Mesenteric fat pad (tissue), 1 donor: ENCODE results near the gene EFCAB6. TPM values are rescaled to one million over a fixed set of nuclear protein-coding genes. Genes with fewer than 3 reads are reported as not detected.
A peak's percentile ranks its signal among the peaks of the same experiment; 100 is the strongest.

Source experiments
- DNase-seq: peaks from one replicate; pipeline ENCODE4 v3.0.0-alpha.2; 2020; ENCODE audit warnings: low spot score
- long read RNA-seq: library from polyadenylated mRNA; unstranded; transcript quantifications from one replicate; pipeline ENCODE4 v2.0.0, GENCODE V29; 2020
- total RNA-seq: library from RNA; stranded (reverse); fragmentation: NEBNext Ultra II Directional; extraction: Animal tissue kit (Norgen Biotek cat#: 25700); gene quantifications from one replicate; pipeline ENCODE4 v1.2.1, GENCODE V29; 2021
- donor health status: DM: yes; HTN: yes; CAD: no.

The EFCAB6 gene, protein sequence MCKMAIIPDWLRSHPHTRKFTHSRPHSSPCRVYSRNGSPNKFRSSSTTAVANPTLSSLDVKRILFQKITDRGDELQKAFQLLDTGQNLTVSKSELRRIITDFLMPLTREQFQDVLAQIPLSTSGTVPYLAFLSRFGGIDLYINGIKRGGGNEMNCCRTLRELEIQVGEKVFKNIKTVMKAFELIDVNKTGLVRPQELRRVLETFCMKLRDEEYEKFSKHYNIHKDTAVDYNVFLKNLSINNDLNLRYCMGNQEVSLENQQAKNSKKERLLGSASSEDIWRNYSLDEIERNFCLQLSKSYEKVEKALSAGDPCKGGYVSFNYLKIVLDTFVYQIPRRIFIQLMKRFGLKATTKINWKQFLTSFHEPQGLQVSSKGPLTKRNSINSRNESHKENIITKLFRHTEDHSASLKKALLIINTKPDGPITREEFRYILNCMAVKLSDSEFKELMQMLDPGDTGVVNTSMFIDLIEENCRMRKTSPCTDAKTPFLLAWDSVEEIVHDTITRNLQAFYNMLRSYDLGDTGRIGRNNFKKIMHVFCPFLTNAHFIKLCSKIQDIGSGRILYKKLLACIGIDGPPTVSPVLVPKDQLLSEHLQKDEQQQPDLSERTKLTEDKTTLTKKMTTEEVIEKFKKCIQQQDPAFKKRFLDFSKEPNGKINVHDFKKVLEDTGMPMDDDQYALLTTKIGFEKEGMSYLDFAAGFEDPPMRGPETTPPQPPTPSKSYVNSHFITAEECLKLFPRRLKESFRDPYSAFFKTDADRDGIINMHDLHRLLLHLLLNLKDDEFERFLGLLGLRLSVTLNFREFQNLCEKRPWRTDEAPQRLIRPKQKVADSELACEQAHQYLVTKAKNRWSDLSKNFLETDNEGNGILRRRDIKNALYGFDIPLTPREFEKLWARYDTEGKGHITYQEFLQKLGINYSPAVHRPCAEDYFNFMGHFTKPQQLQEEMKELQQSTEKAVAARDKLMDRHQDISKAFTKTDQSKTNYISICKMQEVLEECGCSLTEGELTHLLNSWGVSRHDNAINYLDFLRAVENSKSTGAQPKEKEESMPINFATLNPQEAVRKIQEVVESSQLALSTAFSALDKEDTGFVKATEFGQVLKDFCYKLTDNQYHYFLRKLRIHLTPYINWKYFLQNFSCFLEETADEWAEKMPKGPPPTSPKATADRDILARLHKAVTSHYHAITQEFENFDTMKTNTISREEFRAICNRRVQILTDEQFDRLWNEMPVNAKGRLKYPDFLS (N-terminal part only)
- 1.3 TPM for total RNA-seq
- long read RNA-seq, partial matches to known transcripts = 0 of 2 reads
- long read RNA-seq, other reads (novel, unspliced or antisense) = 2 of 2 reads

DNA sequence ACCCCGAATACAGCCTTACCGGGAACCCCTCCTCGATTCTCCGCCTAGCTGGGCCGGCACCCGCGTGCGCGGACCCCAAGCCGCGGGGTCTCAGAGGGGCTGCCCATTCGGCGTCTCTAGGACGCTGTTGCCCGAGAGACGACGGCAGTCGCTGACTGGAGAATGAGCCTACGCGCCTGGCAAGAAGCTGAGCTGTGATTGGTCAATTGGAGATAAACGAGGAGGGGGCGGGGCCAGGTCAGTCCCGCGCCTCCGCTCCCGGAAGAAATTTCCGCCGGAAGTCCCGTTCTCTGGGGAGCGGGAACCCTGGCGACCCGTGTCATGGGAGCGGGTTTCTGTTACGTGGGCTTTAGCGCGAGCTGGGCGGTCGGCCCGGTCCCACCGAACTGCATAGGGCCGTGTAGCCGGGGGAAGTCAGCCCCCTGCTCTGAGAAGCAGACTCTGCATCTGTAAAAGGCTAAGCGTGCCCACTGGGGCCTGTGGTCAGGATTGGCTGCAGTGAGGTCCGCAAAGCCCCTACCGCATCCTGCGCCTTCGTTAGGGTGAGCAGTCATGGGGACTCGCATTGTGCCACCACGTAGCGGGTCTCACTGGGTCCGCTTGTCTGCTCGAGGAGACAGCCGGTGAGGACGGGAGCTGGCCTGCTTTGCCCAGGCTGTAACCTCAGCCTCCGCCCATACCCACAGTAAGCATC lies at the start of gene EFCAB6:
TSS of gene EFCAB6 (minus strand) at position 157 of the 694 bp plus-strand sequence. CDS start 29,987 bp downstream, outside the sequence.
- peak; percentile 96 for DNase-seq

DNA sequence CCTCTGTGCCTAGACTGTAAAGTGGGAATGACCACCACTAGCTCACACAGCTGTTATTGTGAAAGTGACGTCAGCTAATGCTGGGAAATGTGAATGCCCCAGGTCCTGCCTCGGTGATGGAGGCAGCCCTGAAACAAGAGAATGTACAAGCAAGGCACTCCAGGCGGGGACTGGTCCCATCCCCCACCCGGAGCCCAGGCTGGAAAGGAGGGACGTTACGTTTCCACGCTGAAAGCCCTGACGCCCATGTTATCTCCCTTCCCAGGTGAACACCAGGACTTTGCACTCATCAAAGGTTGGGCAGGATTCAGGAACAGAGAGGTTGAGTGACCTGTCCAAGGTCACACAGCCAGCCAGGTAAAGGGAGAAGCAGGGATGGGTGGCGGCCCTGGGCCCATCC lies 49.4 kb upstream of the EFCAB6 start:
- peak; percentile 87 for DNase-seq

DNA sequence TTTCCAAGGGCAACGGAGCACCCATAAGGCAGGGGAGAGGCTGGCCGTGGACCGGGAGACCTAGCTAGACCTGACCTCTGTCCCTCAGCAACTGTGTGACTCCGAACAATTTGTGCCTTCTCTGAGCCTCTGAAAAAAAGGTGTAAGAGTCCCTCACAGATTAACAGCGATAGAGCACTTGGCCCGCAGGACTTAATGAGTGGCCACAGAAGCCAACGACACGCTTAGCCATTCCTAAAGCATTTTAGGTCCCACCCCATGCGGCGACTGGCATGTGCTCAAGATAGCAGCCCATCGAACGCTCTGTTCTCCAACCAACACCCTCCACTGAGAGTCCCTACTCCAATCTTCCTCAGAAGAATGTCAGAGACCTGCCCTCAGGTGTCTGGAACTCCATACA lies 48.7 kb upstream of the EFCAB6 start:
- DNase-seq = peak; percentile 39

DNA sequence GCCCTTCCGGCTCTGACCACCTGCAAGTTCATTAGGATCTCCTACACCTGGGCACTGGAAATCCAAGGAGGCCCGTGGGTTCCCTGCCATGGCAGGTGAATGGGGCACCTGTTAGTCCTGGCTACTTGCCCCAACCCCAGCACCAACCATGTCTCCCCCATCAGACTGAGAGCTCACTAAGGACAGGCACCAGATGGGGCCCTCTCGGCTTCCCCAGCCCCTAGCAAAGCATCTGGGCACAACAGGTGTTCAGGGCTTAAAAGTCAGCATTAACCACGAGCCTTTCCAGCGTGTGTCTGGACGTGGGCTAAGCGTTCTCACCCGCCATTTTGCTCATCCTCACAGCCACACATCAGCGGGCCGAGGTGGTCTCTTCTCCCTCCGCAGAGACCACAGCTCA lies 48.0 kb upstream of the EFCAB6 start:
- peak; percentile 59 for DNase-seq

DNA sequence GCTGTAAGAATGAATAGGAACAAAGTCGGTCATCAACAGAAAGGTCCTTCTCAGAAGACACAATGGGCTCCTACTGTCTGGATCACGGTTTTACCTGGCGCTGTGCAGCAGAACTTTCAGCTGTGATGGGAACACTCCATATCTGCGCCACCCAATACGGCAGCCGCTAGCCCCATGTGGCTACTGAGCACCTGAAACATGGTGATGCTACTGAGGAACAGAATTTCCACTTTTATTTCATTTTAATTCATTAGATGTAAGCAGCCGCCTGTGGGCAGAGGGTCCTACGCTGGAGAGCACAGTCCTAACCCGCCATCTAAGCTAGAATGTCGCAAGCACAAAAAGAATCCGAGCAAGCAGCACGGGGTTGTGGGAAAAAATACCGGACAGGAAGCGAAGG lies 47.5 kb upstream of the EFCAB6 start:
- peak; percentile 64 for DNase-seq

DNA sequence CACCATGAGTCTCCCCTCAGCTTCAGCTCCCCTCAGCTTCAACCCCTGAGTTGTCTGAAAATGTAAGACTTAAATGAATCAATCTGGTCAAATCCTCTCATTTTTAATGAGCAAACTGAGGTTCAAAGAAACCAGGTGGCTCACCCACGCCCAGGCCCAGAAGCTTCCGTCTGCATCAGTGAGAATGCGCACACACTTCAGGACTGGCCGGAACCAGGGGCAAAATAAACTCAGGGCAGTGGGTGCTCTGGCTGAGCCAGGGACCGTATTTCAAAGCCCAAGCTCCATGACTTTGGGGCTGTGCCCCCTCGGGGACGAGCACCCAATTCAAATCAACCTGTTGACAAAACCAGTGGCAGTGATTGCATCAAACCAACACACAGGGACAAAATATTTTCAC lies 47.1 kb upstream of the EFCAB6 start:
- DNase-seq = peak; percentile 59

DNA sequence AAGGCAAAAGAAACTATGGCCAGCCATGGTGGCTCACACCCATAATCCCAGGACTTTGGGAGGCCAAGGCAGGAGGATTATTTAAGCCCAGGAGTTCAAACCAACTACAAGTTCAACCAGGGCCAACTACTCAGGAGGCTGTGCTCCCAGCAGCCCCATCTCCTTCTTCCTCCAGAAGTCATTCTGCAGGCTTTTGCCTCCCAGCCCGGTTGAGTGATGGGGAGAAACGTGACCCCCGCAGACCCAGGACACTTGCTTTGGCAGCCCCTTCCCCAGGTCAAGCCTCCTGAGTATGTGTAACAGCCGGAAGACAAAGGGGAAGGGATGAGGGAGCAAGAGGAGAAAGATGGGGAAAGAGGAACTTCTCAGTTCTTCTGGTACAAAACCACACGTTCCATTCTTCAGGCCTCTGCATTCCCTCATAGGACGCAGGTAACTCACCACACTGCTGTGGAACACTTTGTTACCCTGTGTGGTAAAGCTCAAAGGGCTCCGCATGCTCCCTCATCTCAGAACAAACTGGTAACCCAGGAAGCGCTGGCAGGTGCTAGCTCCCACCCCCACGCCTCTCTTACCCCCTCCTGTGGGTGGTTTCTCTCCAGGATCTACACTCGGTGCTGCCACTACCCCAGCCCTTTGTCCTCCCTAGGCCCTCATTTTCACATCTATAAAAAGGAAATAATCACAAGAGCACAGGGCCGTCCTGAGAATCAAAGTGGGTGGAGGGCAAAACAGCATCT lies 46.2 kb upstream of the EFCAB6 start:
- DNase-seq = peak; percentile 57

DNA sequence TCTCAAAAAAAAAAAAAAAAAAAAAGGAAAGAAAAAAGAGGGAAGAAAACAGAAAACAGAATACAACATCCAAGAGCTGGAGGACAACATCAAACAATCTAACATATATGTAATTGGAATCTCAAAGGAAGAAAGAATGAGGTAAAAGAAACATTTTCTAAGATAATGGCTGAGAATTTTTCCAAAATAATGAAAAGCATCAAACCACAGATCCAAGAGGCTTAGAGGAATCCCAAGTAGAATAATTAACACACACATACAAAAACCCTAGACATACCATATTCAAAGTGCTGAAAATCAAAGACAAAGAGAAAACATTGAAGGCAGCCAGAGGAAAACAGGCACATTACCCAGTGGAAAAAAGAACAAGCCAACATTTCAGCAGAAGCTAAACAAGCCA lies 45.3 kb upstream of the EFCAB6 start:
- no peak for DNase-seq

DNA sequence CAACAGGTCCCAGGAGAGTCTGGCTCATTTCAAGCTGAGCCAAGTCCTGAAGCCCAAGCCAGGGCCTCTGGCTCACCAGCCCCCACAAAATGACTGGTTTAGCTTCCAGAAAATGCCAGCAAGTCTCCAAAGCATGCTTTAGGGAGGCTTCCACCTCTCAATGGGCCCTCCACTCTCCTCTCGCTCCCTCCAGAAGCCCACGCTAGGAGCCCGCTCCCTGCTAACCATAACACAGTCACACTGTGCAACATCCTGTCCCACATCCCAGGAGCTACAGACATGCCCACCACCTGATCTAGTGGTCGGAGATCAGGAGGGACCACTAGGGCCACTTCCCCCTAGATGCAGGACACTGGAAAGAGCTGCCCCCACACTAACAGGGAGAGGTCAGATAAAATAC lies 43.3 kb upstream of the EFCAB6 start:
- DNase-seq = peak; percentile 69

DNA sequence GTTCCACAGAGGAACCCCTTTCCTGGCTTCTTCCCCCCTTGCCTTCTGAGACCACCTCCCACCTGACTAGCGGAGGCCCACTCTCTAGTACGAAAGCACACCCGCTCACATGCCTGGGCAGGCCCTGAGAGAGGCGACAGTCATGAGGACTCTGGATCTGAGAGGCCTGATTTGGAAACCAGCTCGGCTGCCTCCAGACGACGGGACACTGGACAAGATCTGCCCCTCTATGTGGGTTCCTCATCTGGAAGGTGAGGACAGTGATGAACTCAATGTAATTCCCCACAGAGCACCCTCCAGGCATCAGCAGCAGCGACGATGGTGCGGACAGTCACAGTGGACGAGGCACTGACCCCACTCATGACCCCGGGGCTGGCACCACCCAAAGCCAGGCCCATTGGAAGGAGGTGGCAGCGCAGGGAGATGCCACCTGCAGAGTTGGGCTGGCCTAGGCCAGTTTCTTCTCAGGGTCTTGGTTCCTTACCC lies 42.7 kb upstream of the EFCAB6 start:
- peak; percentile 77 for DNase-seq

DNA sequence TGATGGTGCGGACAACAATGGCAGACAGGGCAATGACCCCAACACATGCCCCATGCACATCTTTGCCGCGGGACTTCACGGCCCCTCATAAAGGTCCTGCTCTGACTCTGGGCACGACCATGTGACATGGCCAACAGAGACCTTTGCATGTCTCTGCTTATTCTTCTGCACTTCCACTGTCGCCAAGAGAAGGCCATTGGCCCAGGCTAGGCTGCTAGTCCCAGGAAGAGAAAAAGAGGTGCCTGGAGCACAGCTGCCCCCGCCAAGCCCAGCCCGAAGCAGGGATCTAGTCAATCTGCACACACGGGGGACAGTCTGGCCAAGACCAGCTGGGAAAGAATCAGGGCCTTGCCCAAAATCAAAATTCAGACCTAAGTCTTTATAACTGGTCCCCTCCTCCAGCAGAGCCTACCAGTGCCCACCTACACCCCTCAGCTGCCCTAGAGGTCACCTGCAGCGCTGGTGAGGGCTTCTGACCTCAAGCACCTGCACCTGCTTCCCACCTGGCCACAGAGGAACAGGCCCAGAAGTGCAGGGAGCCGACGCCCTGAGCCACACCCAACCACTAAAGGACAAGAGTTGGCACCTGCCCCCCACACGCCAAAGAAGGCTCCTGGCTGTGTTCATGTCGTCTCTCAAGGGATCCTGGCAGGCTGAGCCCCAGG lies 42.1 kb upstream of the EFCAB6 start:
- DNase-seq = peak; percentile 73

DNA sequence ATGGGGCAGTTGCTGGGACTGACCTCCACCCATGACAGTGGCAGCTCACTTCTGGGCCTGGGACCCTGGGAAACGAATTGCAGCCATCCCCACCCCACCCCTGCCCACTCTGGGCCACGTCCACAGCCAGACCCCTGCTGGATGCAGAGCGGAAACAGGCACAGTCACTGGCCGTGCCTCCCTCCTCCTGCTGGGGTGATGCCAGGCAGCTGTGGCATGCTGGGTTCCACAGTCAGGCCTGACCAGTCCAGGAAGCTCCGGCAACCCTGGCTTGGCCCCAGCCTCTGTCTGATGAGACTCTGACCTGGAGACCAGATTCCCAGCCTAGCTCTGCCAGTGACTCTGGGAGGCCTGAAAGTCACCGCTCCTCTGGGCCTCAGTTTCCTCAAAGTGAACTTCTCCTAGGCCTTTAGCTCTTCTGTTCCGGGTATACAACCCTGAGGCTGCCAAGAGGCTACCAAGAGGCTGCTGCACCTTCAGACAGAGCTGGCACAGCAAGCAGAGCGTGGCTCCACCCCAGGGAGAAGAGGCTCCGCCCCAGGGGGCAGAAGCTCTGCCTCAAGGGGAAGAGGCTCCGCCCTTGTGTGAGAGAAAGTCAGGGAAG lies 41.3 kb upstream of the EFCAB6 start:
- peak; percentile 77 for DNase-seq

DNA sequence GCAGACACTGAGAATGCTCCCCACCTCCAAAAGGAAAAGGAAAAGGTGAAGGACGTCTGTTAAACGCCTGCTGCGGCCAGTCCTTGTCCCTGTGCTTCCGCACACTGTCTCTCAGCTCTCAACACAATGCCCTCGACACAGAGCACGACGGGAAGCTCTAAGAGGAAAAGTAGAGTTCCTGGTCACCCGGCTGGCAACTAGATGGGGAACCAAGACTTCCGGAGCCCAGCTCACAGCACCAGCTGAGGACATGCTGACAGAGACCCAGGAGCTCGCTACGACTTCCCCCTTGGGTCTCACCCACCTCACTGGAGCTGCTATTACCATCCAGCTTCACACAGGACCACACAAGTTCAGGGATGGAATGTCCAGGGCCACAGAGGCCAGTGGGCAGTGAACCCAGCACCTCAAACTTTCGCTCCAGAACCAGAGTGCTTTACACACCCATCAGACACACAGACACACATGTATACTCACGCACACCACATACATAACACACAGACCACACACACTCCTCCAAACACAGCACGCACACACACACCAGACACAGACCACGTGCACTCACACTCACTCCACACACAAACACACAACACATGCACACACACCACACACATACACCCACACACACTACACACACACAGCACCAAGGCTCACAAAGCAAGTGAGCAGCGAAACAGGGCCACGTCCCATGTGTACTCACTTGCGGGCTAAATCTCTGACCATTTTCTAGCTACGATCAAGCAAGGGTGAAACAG lies 40.6 kb upstream of the EFCAB6 start:
- DNase-seq = peak; percentile 57

DNA sequence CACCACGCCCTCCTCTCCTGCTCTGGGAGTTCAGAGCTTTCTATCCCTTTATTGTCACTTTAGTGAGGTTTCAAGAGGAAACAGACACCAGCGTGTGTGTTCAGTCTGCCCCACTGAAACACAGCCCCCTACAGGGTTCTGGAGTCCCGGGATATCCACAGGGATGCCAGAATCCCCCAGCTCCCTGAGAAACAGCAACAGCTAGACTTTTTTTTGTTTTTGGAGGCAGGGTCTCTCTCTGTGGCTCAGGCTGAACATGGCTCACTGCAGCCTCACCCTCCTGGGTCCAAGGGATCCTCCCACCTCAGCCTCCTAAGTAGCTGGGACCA lies 39.8 kb upstream of the EFCAB6 start:
- peak; percentile 35 for DNase-seq

DNA sequence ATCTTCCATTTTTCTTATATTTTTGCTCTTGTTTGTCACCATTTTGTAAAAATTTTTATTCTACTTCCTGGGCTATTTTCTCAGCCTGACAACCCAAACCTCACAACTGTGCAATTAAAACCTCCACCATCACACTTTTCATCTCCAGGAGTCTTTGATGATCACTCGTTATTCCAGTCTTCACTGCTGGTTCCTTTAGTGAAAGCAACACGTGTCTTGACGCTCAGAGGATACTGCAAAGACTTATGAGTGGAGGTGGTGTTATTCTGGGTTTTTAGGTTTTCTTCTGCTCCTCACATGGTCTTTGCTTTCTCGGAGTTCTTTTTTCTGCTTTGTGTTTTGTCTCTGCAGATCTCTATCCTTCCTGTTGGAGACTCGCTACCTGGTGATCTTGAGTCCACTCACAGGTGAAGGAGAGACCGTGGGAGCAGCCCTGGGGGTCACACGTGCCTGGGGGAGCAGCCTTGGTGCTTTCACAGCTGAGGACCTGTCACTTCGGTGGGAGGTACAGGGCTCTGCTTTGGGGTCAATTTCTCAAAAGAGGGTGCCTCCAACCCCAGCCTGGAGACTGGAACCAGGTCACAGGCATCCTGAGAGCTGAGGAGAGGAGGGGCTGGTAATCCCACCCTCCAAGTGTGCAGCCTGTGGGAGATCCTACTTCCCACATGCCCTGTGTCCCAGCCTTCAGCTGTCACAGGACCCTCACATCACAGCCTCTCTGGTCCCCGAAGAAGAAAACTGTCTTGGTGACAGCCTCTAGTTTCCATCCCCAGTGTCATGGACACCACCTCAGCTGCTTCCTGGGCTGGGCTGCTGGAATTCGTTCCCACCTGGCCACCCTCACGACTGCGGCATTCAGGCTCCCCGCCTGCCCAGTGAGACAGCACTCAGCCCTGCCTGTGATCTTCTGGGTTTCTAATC lies 39.2 kb upstream of the EFCAB6 start:
- DNase-seq = peak; percentile 60

DNA sequence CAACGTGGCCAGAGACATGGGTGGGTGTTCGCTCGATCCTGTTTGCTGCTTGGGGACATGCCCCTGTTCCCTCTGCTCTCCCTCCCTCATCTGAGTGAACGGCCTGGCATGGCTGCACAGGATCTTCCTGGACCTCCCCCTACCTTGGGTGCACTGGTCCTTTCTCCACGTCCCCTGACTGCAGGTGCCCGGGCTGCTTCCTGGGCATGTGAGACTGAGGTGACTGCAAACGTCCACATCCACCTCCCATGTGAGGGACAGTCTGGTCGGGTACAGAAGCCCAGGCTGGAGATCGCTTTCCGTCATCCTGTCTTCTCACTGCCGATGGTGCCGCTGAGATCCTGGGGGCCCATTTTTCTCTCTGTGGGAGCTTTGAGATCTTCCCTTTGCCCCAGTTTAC lies 38.4 kb upstream of the EFCAB6 start:
- peak; percentile 49 for DNase-seq

DNA sequence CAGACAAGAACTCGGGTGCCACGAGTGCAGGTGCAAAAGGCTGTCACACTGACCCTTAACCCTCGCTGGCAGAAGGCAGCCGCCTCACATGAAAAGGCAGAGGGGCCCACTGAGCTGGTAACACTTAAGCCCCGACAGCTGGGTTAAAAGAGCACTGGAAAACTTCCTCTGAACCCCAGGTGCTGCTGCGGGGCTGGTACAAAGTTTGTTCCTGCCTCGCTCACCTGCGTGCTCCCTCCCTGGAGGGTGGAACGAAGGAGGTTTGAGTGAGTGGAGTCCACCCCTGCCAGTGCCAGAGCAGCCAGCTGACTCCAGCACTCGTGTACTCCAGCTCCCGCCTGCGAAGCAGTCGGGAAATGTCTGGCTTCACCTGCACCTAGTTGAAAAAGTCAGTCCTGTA lies 37.6 kb upstream of the EFCAB6 start:
- peak; percentile 72 for DNase-seq
